Measurements from ENCODE around the gene P4HA2.

GRCh38 chr5:132143148-132143547 lies 84.5 kb downstream of the P4HA2 start:
- TF ChIP-seq, protein P1, sequence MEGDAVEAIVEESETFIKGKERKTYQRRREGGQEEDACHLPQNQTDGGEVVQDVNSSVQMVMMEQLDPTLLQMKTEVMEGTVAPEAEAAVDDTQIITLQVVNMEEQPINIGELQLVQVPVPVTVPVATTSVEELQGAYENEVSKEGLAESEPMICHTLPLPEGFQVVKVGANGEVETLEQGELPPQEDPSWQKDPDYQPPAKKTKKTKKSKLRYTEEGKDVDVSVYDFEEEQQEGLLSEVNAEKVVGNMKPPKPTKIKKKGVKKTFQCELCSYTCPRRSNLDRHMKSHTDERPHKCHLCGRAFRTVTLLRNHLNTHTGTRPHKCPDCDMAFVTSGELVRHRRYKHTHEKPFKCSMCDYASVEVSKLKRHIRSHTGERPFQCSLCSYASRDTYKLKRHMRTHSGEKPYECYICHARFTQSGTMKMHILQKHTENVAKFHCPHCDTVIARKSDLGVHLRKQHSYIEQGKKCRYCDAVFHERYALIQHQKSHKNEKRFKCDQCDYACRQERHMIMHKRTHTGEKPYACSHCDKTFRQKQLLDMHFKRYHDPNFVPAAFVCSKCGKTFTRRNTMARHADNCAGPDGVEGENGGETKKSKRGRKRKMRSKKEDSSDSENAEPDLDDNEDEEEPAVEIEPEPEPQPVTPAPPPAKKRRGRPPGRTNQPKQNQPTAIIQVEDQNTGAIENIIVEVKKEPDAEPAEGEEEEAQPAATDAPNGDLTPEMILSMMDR (IDR thresholded peaks at IDR 0.05) = no peak
- TF ChIP-seq POLR2A (IDR thresholded peaks at IDR 0.05) = no peak
- TF ChIP-seq POLR2AphosphoS5 (IDR thresholded peaks at IDR 0.05) = no peak
